K562 (cell line): ENCODE results near the gene PKD2. TPM values are rescaled to one million over a fixed set of nuclear protein-coding genes. Genes with fewer than 3 reads are reported as not detected.

Experiments used
- ATAC-seq: fragments of 200-7000 bp; cut with Tn5 transposase; 3 replicates; pipeline ENCODE4 v1.9.1; 2020; ENCODE audit warnings: moderate library complexity
- BruUV-seq: library from RNA; stranded (reverse); fragments of 400-500 nt; replicated peaks from 2 replicates; lab custom pipeline; 2021; lab: Mats Ljungman, UMichigan
- CTCF ChIA-PET: fragments of 300-600 bp; formaldehyde crosslinking; extraction: SDS; loops from one replicate; lab custom pipeline; 2021; ENCODE audit warnings: low intra/inter-chr PET ratio; lab: Yijun Ruan, JAX
- POLR2A ChIA-PET: fragments of 300-600, 350-650 bp; sonication (Branson Sonifier 250); formaldehyde crosslinking; extraction: SDS; loops from one replicate; lab custom pipeline; 2021; ENCODE audit warnings: antibody characterized with exemption, inconsistent platforms; lab: Yijun Ruan, JAX
- DNase-seq, 4 experiments: peaks; one replicate each; pipeline versions ENCODE4 v3.0.0 to v3.0.0-alpha.2; 2011 to 2018; ENCODE audit warnings: low spot score in 3 of 4, mixed read lengths in 3 of 4; ENCODE audit errors: extremely low read depth in 1 of 4
- FAIRE-seq: peaks from 2 replicates; lab custom pipeline; 2011; peaks lifted over from hg19 to GRCh38; lab: Jason Lieb, UNC
- H2AFZ ChIP-seq: 2 replicates; pipeline ENCODE4 v1.6.0; 2011; ENCODE audit warnings: low read depth, low read length, control low read depth, inconsistent platforms
- H3K27ac ChIP-seq: fragments of 200-600 bp; 3 replicates; pipeline ENCODE4 v1.8.0; 2011; ENCODE audit warnings: low read depth, mild to moderate bottlenecking, control low read depth, inconsistent platforms, low read length, moderate library complexity, mixed read lengths; ENCODE audit errors: extremely low read depth
- H3K27me3 ChIP-seq, 2 experiments: fragments of 300-600 bp in 1 of 2; 2 replicates in 1 of 2; 3 replicates in 1 of 2; pipeline versions ENCODE4 v1.6.0 to v1.8.0; 2011; ENCODE audit warnings: inconsistent platforms in 2 of 2, low read length in 2 of 2, mild to moderate bottlenecking in 1 of 2, mixed read lengths in 1 of 2, moderate library complexity in 1 of 2; ENCODE audit not compliant: control insufficient read depth in 2 of 2, insufficient read depth in 2 of 2
- H3K36me3 ChIP-seq: fragments of 300-600 bp; 3 replicates; pipeline ENCODE4 v1.8.0; 2011; ENCODE audit warnings: mild to moderate bottlenecking, low read length, inconsistent platforms; ENCODE audit not compliant: control insufficient read depth, insufficient read depth
- H3K4me1 ChIP-seq, 2 experiments: fragments of 200-600 bp in 1 of 2; replicated peaks in 1 of 2; 2 replicates in 1 of 2; 3 replicates in 1 of 2; pipeline versions ENCODE4 v1.5.1 to v1.8.0; 2011; ENCODE audit warnings: inconsistent platforms in 2 of 2, low read length in 2 of 2, mild to moderate bottlenecking in 1 of 2, mixed read lengths in 1 of 2, moderate library complexity in 1 of 2; ENCODE audit not compliant: control insufficient read depth in 2 of 2, insufficient read depth in 2 of 2
- H3K4me2 ChIP-seq: 2 replicates; pipeline ENCODE4 v1.6.1; 2011; ENCODE audit warnings: low read length, control low read depth, inconsistent platforms, mixed read lengths; ENCODE audit not compliant: insufficient read depth
- H3K4me3 ChIP-seq: fragments of 200-600 bp; sonication (generic), shearing (Covaris generic); 2 replicates; pipeline ENCODE4 v1.5.1; 2016; ENCODE audit warnings: control low read depth, inconsistent platforms
- H3K79me2 ChIP-seq: fragments of 200-600 bp; 3 replicates; pipeline ENCODE4 v1.8.0; 2011; ENCODE audit warnings: low read length, inconsistent platforms; ENCODE audit not compliant: control insufficient read depth, insufficient read depth
- H3K9ac ChIP-seq, 2 experiments: 2 replicates each; pipeline versions ENCODE4 v1.6.0 to v1.6.1; 2011; ENCODE audit warnings: low read depth in 2 of 2, low read length in 2 of 2, control low read depth in 1 of 2, inconsistent platforms in 1 of 2, mild to moderate bottlenecking in 1 of 2, mixed read lengths in 1 of 2; ENCODE audit not compliant: insufficient read depth in 1 of 2
- H3K9me1 ChIP-seq: one replicate; pipeline ENCODE4 v1.6.0; 2011; ENCODE audit warnings: inconsistent platforms, mild to moderate bottlenecking, low read length, moderate library complexity; ENCODE audit not compliant: control insufficient read depth, insufficient read depth
- H3K9me3 ChIP-seq: replicated peaks from 2 replicates; pipeline ENCODE4 v1.5.1; 2011; ENCODE audit warnings: low read depth, low read length, inconsistent platforms; ENCODE audit not compliant: control insufficient read depth, insufficient read depth
- H4K20me1 ChIP-seq: replicated peaks from 2 replicates; pipeline ENCODE4 v1.6.1; 2011; ENCODE audit warnings: low read length, inconsistent platforms, mixed read lengths; ENCODE audit not compliant: control insufficient read depth, insufficient read depth
- ADNP ChIP-seq: fragments of 200-800 bp; sonication (Bioruptor generic); IDR thresholded peaks from 2 replicates; pipeline ENCODE4 v1.6.1; 2016; ENCODE audit warnings: missing genetic modification characterization, missing compliant biosample characterization
- FOXM1 ChIP-seq, 2 experiments: fragments of 450-650 bp in 1 of 2; sonication (generic) in 1 of 2; formaldehyde crosslinking in 1 of 2; IDR thresholded peaks; 2 replicates each; pipeline versions ENCODE4 v1.6.1 to v1.9.0; 2017 to 2022; ENCODE audit warnings: low read depth in 2 of 2, mild to moderate bottlenecking in 2 of 2, missing genetic modification reagents in 1 of 2, moderate library complexity in 1 of 2
- POLR2AphosphoS5 ChIP-seq: IDR thresholded peaks from 2 replicates; pipeline ENCODE4 v1.6.1; 2011; ENCODE audit warnings: mild to moderate bottlenecking, low read depth, low read length, moderate library complexity; ENCODE audit not compliant: control insufficient read depth, insufficient read depth
- SIX5 ChIP-seq, 2 experiments: IDR thresholded peaks; 2 replicates each; pipeline ENCODE4 v1.6.1; 2011; ENCODE audit warnings: low read length in 2 of 2, borderline replicate concordance in 1 of 2, low read depth in 1 of 2, mild to moderate bottlenecking in 1 of 2, moderate library complexity in 1 of 2; ENCODE audit not compliant: insufficient read depth in 1 of 2
- SMARCA5 ChIP-seq: fragments of 450-650 bp; IDR thresholded peaks from 2 replicates; pipeline ENCODE4 v1.6.1; 2016
- WGBS: fragments of 100-300 bp; shearing (Covaris generic); methylation state at CpG from one replicate; pipeline ENCODE4 v1.1.6; 2016; ENCODE audit warnings: low coverage, mixed read lengths; ENCODE audit not compliant: insufficient coverage; ENCODE audit errors: missing lambda C conversion rate; 5-methylcytosine and 5-hydroxymethylcytosine counted together
- in situ Hi-C: fragments of 300-500 bp; cut with MboI; formaldehyde crosslinking; loops from 4 replicates; pipeline ENCODE4 v1.15.0; 2018; ENCODE audit warnings: inconsistent platforms, mixed read lengths
- intact Hi-C: fragments of 100-400 bp; cut with micrococcal nuclease; formaldehyde crosslinking; loops from 2 replicates; pipeline ENCODE4 v1.14.2; 2022
- polyA plus RNA-seq, 8 experiments: library from polyadenylated mRNA; depleted of rRNA in 4 of 8; stranded (reverse) in 5 of 8; unstranded in 3 of 8; fragments of >200 nt; fragmentation: Nextera tagmentation in 2 of 8; fragmentation: Illumina TruSeq in 1 of 8; extraction: Ambion mirVana in 2 of 8; extraction: Trizol in 1 of 8; gene quantifications; 2 replicates each; pipeline versions ENCODE4 v1.2.1 to v1.2.3, GENCODE V29; 2011 to 2014; ENCODE audit warnings: inconsistent platforms in 1 of 8, missing spikeins in 1 of 8
- total RNA-seq, 7 experiments: library from RNA; depleted of rRNA in 6 of 7; stranded (reverse); fragments of >200 nt in 6 of 7; fragmentation: Illumina TruSeq in 2 of 7; extraction: Trizol in 2 of 7; gene quantifications; 2 replicates each; pipeline versions ENCODE4 v1.2.1 to v1.2.3, GENCODE V29; 2011 to 2021; ENCODE audit warnings: low replicate concordance in 1 of 7
- TF ChIP-seq, protein P1 (sequence below): fragments of 250-450 bp; sonication (Bioruptor Pico); IDR thresholded peaks from 2 replicates; pipeline ENCODE4 v1.8.0; 2021; ENCODE audit warnings: moderate library complexity, mild to moderate bottlenecking, inconsistent platforms
- TF ChIP-seq, protein P2 (sequence below): sonication (generic); formaldehyde crosslinking; IDR thresholded peaks from 2 replicates; pipeline ENCODE4 v1.8.1; 2023; ENCODE audit warnings: mild to moderate bottlenecking, missing genetic modification reagents

Gene PKD2
- total and polyA plus RNA-seq, 9 of the 15 experiments (the other 6 are each of a cell fraction or from before 2014, with no cell fraction given): 0.11 to 1.2 (median 0.47) TPM

- no peaks in the 10 kb centered on the region for H3K9me1 ChIP-seq
- H3K27me3 ChIP-seq: no peaks in the 10 kb centered on the region; a peak in 1 of 5 replicates
- H3K79me2 ChIP-seq: no peaks in the 10 kb centered on the region
- no peak for ATAC-seq
- H3K9ac ChIP-seq: no peak overlapping the region
- no peak overlapping the region for H3K4me3 ChIP-seq
- ChIA-PET CTCF (interaction anchor here (0.5 kb wide), 1 partner anchor 106 kb away, joined by 5 read pairs; no protein-coding TSS in a partner anchor), POLR2A (no interaction called here)
- TF ChIP-seq, protein P1, sequence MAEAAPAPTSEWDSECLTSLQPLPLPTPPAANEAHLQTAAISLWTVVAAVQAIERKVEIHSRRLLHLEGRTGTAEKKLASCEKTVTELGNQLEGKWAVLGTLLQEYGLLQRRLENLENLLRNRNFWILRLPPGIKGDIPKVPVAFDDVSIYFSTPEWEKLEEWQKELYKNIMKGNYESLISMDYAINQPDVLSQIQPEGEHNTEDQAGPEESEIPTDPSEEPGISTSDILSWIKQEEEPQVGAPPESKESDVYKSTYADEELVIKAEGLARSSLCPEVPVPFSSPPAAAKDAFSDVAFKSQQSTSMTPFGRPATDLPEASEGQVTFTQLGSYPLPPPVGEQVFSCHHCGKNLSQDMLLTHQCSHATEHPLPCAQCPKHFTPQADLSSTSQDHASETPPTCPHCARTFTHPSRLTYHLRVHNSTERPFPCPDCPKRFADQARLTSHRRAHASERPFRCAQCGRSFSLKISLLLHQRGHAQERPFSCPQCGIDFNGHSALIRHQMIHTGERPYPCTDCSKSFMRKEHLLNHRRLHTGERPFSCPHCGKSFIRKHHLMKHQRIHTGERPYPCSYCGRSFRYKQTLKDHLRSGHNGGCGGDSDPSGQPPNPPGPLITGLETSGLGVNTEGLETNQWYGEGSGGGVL (CRISPR knock-in tag): no peak
- TF ChIP-seq FOXM1 (IDR thresholded peaks at IDR 0.05; ENCODE audit: low read depth): no peak
- TF ChIP-seq FOXM1 (CRISPR knock-in tag; IDR thresholded peaks at IDR 0.05; ENCODE audit: low read depth): no peak
- TF ChIP-seq SMARCA5: no peak
- no peak for TF ChIP-seq POLR2AphosphoS5
- TF ChIP-seq, protein P2, sequence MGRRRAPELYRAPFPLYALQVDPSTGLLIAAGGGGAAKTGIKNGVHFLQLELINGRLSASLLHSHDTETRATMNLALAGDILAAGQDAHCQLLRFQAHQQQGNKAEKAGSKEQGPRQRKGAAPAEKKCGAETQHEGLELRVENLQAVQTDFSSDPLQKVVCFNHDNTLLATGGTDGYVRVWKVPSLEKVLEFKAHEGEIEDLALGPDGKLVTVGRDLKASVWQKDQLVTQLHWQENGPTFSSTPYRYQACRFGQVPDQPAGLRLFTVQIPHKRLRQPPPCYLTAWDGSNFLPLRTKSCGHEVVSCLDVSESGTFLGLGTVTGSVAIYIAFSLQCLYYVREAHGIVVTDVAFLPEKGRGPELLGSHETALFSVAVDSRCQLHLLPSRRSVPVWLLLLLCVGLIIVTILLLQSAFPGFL (CRISPR knock-in tag): no peak
- no peak for TF ChIP-seq SIX5 (IDR thresholded peaks at IDR 0.05; ENCODE audit: borderline replicate concordance in 1 of 2, insufficient read depth in 1 of 2, low read depth in 1 of 2, low read length in 2 of 2)
- TF ChIP-seq ADNP: no peak
- no peaks in the 10 kb centered on the region for H4K20me1 ChIP-seq
- DNase-seq: no peak
- no peak for FAIRE-seq
- intact Hi-C loops: no loop called here
- H3K4me2 ChIP-seq: no peak overlapping the region
- no peaks in the 10 kb centered on the region for H3K9me3 ChIP-seq
- no TSS peak for BruUV-seq
- H3K27ac ChIP-seq: no peak overlapping the region
- H3K4me1 ChIP-seq: no peaks in the 10 kb centered on the region
- no peak overlapping the region for H2AFZ ChIP-seq
- H3K36me3 ChIP-seq: no peaks in the 10 kb centered on the region
- 2% methylated on average over 11 of the region's 13 CpGs for WGBS
- in situ Hi-C loops: no loop called here
Observed at GRCh38 chr4:87982446-87983010, 24.9 kb upstream of the PKD2 start.
